ENCODE data around the gene RGS13.

RGS13 gene

GRCh38 chr1:192635939-192636338 is at the start of gene RGS13:
Gene RGS13, plus strand, starts transcription at chr1:192636147. Its CDS starts 8,188 bp downstream, at chr1:192644335.
- no peak for DNase-seq

GRCh38 chr1:192587386-192588266 is 48.3 kb upstream of the RGS13 start:
- no peak for DNase-seq

- DNase-seq, result no peak
Measured at GRCh38 chr1:192588546-192588945, 47.4 kb upstream of the RGS13 start.

- DNase-seq, result no peak
Measured at GRCh38 chr1:192589813-192590212, 46.1 kb upstream of the RGS13 start.

GRCh38 chr1:192592517-192592916 is 43.4 kb upstream of the RGS13 start:
- DNase-seq, result no peak

- no peak for DNase-seq
Measured at GRCh38 chr1:192592981-192593708, 42.8 kb upstream of the RGS13 start.

GRCh38 chr1:192595299-192595698 is 40.6 kb upstream of the RGS13 start:
- DNase-seq, result no peak

GRCh38 chr1:192598589-192598988 is 37.4 kb upstream of the RGS13 start:
- no peak for DNase-seq

GRCh38 chr1:192600275-192600674 is 35.7 kb upstream of the RGS13 start:
- no peak for DNase-seq

GRCh38 chr1:192601143-192601542 is 34.8 kb upstream of the RGS13 start:
- no peak for DNase-seq

- no peak for DNase-seq
Measured at GRCh38 chr1:192601567-192601966, 34.4 kb upstream of the RGS13 start.

- DNase-seq, result no peak
Measured at GRCh38 chr1:192602757-192603156, 33.2 kb upstream of the RGS13 start.

- DNase-seq, result no peak
Measured at GRCh38 chr1:192603218-192603787, 32.6 kb upstream of the RGS13 start.

- DNase-seq, result no peak
Measured at GRCh38 chr1:192604979-192605620, 30.8 kb upstream of the RGS13 start.

GRCh38 chr1:192608671-192609070 is 27.3 kb upstream of the RGS13 start:
- DNase-seq, result no peak

- DNase-seq, result no peak
Measured at GRCh38 chr1:192609110-192610079, 26.6 kb upstream of the RGS13 start.

GRCh38 chr1:192610112-192610889 is 25.6 kb upstream of the RGS13 start:
- DNase-seq, result peak; percentile 32

- no peak for DNase-seq
Measured at GRCh38 chr1:192615055-192615454, 20.9 kb upstream of the RGS13 start.

GRCh38 chr1:192620071-192620635 is 15.8 kb upstream of the RGS13 start:
- no peak for DNase-seq

- no peak for DNase-seq
Measured at GRCh38 chr1:192626366-192627179, 9.4 kb upstream of the RGS13 start.
